GM21717 (cell line): ENCODE results near the gene CHSY1.
A peak's percentile ranks its signal among the peaks of the same experiment; 100 is the strongest.

Source experiments
- ATAC-seq: cut with Tn5 transposase; IDR thresholded peaks from one replicate; pipeline ENCODE4 v1.9.1; 2021; ENCODE audit warnings: mild to moderate bottlenecking, moderate library complexity; ENCODE audit not compliant: unreplicated experiment

The CHSY1 gene

DNA sequence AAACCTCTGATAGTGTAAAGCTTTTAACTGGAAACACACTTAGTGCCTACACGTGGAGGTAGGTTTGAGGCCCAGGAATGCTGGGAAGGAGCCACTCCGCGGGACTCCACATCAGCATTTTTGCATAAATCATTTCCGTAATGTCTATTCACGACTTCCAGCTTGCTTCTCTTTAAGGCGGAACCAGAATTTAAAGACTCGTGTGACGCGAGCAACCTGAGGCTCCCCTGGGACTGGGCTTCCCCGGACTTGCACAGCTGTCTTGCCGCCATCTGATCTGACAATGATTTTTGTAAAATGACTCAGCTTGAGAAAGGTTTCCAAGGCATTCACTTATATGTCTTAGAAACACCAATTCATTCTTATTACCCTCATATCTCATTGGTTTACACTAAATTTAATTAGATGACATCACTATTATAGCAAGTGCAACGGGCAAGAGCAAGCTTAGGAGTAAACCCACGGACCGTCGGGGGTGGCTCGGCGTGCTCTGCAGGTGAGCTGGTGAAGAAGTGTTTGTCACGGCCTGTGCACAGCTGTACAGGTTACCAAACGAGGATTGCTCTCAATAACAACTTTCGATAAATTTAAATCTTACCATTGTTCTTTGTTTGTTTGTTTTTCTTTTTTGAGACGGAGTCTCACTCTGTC, 95.2 kb downstream of the CHSY1 start:
- peak; percentile 89 for ATAC-seq

DNA sequence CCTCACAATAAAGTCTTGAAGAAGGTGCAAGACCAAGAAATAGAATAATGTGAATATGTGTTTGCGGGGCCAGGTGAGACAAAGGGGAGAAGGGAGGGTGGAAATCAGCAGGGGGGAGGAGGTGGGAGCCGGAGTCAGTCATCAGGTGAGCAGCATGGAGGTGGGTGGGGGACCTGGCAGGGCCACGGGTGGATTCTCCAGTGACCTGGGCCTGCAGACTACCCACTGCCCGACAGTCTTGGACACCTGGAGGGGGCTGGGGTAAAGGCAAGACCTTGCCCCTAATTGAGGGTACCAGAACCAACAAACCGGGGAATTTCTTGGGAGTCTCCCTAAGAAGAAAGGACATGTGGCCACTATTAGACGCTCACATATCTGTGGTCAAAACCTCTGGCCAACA, 95.8 kb downstream of the CHSY1 start:
- ATAC-seq = peak; percentile 3

DNA sequence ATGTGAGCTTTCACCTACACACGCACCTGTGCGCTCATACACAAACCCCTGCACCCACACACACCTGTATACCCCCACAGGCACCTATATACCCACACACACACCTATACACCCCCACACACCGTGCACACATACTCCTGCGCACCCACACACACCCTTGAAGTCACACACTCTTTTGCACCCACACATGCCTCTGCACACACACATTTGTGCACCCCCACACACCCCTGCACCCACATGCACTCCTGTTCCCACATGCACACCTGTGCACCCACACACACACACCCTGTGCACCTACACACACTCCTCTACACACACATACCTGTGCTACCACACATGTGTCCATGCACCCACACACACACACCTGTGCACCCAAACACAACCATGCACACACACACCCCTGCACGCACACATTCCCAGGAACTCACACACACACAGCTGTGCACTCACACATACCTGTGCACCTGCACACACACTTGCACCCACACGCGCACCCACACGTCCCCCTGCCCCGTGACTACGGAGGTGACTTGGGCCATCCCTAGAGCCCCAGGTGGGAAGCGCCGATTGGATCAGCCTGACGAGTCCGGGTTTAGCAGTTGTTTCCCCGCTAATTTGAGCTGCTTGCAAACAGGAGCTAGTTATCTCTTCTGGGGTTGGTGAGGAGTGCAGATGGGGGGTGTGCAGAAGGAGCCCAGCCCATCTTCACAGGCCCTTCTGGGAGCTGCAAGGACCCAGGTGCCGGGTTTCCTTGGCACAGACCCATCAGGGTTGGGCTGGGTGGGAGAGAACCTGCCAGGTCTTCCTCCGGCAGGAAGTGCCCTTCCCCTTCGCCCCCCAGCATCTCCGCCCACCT, 97.8 kb downstream of the CHSY1 start:
- no peak for ATAC-seq

DNA sequence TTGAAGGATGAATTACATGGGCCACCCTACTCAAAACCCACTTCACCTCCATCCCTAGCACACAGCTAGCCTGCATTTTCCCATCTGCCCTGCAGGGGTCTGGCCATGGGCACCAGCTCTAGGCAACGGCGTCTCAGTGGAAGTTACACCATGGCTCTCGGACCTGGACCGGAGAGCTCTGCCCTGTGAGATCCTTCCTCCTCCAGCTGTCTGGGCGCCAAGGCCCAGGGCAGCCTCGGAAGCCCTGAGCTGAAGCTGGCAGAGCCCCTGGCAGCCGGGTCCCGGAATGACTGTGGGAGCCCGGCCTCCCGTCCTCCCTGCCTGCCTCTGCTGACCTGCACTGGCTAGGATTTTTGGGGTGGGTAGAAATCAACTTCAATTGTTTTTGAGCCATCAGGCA, 98.9 kb downstream of the CHSY1 start:
- no peak for ATAC-seq

DNA sequence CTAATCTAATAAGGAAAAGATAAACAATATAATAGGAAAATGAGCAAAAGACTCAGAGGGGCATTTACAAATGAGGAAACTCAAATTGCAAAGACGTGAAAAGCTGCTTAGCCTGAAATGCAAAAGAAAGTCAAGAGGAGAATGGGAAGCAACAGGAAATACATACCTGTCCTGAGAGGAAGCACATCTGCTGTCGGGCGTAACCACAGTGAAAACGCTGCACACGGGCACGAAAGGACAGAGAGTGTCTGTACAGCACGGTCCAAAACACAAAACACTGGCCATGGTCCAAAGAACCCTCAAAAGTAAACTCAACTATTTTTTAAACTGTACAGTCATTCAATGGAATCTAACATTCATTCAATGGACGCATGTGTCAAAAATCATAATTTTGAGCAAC, 100.6 kb downstream of the CHSY1 start:
- no peak for ATAC-seq

DNA sequence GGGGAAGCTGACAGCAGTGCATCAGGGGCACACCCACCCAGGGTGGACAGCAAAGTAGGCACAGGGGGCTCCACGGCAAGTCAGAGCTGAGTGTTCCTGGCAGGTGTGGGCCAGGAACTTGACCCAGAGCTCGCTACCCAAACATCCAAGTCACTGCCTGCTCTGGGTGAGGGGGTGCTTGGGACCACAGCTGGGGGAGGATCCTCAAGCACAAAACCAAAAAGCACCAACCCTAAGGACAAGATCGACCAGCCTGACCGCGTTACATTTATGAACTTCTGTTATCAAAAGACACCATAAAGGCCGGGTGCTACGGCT, 101.2 kb downstream of the CHSY1 start:
- ATAC-seq = no peak

DNA sequence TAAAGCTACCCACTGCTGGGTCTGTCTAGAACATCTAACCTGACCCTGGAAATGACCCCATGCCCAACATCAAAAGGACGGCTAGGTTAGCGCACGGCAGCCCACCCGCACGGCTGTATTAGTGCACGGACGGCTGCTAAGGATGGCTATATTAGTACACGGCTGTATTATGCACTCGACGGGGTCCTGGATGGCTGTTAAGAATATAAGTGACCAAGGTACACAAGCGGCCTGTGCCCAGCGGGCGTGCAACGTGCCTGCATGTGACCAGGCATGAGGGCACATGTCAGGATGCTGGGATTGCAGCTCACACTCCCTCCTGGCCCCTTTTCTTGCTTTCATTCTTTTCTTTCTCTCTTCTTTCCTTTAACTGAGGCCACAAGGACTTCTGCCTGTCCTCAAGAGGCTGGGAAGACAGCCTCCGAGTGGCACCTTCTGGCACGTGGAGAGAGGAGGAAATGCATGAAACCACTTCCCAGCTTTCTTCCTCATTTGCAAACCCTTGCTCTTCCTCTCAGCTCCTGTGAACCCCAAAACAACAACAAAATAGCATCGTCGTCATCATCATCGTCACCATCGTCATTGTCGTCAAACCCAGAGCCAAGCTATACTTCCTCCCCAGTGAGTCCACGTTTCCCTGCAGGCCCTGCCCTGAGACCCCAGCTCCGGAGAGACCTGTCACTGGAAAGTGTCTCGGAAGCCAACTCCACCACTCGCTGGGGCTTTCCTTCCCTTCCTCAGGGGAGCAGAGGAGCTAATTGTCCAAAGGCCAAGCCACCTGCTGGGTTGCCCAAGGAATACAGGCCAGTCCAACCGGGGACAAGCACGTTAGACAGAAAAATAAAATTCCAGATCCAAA, 101.8 kb downstream of the CHSY1 start:
- no peak for ATAC-seq

DNA sequence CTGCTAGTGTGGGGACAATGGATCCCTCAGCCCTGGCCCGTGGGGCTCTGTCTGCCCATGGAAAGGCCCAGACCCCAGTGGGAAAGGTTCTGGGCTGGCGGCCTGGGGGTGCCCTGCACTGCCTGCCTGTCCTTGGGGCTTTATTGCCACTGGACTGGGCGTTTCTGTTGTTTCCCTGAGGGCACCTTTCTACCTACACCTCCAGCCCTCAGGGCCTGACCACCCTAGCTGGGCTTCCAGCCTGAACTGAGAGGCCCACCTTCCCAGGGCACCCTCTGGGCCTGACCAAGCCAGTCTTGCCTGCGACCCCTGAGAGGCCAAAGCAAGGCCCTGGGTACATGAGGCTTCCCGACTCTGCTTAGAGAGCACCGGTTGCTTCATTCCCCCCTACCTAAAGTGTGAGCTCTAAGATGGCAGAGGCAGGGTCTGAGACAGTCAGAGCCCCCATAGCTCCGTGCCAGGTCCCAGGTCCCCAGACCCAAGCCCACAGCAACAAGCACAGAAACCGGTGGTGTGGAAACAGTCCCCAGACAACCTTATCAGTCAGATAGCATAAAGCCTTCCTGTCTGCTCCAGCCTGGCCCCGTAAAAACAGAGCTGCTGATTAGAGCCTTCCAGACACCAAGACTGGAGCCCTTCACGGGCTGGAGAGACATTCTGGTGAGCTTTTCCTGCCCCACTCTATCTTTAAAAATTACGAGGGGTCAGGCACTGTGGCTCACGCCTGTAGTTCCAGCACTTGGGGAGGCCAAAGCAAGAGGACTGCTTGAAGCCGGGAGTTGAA, 102.8 kb downstream of the CHSY1 start:
- no peak for ATAC-seq

DNA sequence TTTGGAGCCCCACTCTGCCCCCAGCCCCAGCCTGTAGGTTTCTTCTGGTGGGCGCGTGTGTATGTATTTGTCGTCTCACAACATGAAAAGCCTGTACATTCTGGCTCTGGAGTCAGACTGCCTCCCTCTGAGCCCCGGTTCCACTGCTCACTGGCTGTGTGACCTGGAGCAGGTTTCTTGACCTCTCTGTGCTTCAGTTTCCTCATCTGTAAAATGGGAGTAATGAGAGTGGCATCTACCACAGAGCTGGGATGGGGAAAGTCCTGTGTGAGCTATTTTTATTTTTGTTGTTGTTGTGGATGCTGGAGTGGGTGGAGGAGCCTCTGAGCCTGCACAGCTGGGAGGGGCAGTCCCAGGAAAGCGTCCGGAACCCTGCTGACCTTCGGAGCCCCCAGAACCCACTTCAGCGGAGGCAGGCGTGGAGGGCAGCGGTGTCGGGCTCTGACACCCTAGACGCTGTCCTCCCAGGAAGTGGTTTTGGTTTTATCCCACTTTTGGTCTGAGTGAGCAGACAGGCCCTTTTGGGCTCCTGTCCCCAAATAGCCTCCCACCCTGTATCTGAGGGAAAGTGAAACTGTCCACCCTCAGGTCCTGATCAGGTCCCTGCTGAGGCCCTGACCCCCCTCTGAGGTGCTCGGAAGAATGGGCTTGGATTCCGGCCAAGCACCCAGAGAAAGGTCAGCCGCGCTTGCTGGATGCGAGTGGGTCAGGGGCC, 103.5 kb downstream of the CHSY1 start:
- ATAC-seq = no peak

DNA sequence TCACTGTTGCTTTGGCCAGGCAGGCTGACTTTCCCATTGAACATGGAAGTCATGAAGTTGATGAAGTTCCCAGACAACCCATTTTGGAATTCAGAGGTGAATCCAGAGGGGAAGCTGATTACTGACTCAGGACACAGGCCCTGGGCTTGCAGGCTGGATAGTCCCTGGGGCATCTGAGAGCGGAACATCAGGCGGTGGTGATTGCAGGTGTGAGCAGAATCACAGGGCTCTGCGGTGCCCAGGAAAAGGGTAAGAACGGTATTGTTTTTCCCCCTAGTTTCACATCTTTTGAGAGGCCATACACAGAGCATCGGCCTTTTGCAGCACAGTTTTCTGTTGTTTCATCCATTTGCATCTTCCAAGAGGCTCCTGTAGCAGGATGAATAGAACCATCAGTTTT, 104.7 kb downstream of the CHSY1 start:
- no peak for ATAC-seq

DNA sequence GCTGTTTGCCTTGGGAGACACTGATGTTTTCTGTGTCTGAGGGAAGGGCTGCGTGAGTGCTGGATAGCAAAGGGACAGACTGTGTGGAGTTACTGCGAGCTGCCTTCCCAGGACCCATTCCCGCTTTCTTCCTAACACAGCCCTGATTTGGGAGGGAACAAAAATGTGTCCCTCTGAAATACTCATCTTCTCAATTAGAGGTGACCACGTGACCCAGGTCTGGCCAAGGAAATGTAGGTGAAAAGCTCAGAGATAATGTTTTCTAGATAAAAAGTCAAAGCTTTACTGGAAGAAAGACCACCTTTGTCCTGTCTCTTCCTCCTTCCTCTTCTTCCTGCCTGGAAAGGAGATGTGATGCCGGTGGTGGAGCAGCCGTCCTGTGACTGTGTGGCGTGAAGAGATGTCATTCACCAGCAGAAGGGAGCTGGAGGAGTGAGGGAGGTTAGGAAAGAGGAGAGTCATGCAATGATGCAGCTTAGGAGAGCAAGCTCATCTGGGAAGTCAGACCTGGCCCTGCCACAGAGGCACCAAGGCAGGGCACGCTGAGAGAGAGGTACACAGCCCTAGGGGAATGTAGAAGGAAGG, 105.6 kb downstream of the CHSY1 start:
- no peak for ATAC-seq

DNA sequence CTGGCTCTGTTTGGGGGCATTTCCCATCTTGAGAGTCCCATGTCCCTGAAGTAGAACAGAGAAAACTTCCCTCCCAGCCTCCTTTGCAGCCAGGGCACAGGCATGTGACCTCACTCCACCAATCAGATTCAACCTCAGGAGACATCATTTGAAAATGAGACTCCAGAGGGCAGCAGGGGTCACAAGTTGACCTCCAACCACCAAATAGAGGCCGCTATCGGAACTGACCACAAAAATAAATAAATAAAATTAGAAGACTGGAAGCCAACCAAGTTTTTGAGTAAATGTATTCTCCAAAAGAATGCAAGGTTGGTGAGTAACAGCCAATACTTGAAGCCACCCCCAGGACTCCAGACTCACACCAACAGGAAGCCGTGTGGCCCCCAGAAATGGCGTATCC, 106.5 kb downstream of the CHSY1 start:
- no peak for ATAC-seq

DNA sequence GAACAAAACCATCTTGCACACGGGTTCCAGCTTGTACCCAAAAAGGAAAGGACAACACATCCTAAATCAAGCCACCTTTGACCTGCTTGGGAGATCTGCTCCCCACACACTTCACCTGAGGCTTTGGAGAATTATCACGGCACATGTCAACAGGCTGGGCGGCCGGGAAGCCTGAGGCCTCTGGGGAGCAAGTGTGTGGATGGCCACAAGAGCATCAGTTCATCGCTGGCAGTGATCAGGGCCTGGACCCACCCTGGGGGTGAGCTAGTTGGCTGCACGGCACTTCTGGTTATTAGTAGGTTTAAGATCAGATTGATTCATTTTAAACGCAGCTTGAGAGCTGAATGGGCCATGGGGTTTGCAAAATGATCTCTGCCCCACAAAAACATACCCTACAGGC, 108.5 kb downstream of the CHSY1 start:
- ATAC-seq = no peak

DNA sequence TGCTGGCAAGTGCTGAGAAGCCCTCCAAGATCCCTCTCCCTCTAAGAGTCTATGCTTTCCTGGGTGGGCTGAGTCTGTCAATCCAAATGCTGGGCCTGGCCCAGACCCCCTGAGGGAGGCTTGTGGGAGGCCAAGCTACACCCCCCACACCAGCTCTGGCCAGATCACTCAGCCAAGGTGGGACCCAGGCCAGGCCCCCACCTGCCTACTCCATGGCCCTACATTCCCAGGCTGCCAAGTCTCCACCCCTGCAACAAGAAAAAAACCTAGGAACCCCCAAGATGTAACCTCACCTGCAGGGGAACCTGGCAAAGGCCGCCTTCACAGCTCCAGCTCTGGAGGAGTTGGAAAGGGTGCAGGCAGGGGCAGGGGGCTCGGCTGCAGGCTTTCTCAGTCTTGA, 109.1 kb downstream of the CHSY1 start:
- no peak for ATAC-seq

DNA sequence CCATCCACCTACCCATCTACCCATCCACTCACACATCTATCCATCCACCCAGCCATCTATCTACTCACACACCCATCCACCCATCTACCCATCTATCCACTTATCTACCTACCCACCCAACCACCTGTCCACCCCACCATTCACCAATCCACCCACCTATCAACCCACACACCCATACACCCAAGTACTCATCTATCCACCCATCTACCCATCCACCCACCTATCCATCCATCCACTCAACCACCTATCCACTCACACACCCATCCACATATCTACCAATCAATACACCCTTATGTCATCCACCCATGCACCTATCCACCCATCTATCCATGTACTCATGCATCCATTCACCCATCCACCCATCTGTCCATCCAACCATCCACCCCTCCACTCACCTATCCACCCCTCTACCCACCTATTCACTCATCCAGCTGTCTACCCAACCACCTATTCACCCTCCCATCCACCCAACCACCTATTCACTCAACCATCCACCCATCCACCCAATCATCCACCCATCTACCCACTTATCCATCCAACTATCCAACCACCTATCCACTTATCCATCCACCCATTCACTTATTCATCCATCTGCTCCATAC, 109.8 kb downstream of the CHSY1 start:
- ATAC-seq = no peak

DNA sequence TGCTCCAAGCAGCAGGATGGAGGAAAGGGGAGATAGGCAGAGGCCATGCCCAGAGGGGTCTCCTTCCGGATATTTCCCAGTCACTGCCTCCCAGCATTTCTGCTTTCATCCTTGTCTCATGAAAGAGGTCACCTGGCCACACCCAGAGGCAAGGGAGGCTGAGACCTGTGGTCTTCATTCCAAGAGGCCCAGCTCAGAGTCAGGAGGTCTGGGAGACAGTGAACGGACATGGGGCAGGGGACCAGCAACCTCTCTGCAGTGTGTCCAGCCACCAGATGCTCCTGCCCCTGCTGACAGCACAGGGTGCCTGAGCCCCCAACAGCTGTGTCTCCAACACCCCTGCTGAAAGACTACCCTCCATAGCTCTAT, 111.2 kb downstream of the CHSY1 start:
- ATAC-seq = no peak

DNA sequence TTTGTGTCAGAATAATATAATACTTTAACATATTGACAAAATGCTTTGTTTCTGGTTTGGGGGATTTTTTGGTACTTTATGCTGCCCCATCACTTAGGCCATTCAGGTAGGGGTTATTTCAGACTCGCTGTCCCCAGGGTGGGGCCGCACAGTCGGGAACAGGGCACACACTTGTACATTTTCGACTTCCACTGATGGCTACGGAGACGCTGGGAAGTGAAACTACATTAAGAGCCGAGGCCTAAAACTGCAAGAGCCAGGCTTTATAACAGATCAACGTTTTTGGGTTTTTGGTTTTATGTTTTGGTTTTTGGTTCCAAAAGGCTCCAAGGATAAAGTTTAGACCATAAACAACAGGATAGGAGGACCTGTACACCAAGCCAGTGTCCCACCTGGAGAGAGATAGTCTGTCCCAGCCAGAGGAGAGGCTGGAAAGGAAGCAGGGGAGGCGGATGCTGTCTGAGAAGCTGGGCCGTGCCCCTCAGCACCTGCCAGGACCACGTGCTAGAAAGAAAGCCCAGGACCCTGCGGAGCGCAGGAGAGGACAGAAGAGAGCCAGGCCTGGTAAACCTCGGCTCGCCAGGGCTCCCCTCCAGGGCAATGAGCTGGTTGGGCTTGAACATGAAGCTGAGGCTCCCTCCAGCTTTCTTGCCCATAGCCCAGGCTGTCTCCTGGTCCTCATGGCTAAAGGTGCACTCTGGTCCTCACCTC, 111.7 kb downstream of the CHSY1 start:
- ATAC-seq = no peak

DNA sequence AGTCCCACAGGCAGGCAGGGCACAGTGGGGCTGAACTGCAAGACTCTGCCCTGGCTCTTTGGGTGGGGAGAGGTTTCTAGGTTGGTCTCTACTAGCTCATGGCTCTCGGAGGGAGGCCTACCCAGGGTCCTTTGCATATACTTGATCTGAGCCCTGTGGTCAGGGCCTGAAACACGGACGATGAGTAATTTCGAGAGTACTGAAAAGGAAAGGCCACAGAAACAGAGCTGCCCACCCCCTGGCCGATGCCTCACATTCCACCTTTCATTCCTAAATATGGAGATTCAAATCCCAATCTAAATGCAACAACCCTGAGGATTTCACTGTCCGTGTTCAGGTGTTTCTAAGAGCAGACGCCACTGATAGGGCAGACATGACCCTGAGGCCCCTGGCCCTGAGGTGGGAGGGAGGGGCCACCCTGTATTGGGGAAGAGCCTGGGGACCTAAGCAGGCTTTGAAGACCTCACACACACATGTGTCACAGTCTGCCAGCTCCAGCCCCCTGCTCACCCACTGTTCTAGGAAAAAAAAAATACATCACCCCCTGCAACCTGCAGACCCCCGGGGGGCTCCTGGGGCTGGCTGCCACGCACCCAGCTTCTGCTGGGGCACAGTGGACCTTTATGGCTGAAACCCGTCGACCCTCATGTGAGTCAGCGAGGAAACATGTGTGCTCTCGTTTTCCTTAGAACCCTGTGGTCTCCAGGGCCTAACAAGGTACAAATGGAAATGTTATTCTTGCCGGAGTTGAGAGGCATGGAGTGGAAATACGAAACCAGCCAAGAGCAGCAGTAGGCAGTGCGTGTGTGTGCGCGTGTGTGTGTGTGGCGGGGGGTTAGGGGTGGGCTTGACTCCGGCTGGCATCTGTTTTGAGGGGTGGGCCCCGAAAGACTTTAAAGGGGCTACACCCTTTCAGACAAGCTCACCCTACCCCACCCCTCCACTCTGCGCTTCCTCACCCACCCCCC, 112.7 kb downstream of the CHSY1 start:
- peak; percentile 46 for ATAC-seq
